Testis (tissue), 3 donors: ENCODE measurements around the gene TMEM14B. TPM values are rescaled to one million over a fixed set of nuclear protein-coding genes. Genes with fewer than 3 reads are reported as not detected.

Experiments used
- DNase-seq: peaks from one replicate; pipeline ENCODE4 v3.0.0-alpha.2; 2019
- H3K27ac ChIP-seq, 2 donors: fragments of 200-600 bp; sonication (generic); one replicate each; pipeline ENCODE4 v1.5.1; 2019
- H3K27me3 ChIP-seq: fragments of 200-600 bp; sonication (generic); one replicate; pipeline ENCODE4 v1.5.1; 2019
- H3K36me3 ChIP-seq: fragments of 200-600 bp; sonication (generic); one replicate; pipeline ENCODE4 v1.5.1; 2017; ENCODE audit warnings: low read depth; ENCODE audit errors: missing control alignments
- H3K4me1 ChIP-seq: fragments of 200-600 bp; sonication (generic); one replicate; pipeline ENCODE4 v1.5.1; 2019
- H3K4me3 ChIP-seq, 2 donors: fragments of 200-600 bp; sonication (generic); one replicate each; pipeline ENCODE4 v1.5.1; 2017 to 2019
- H3K9me3 ChIP-seq: fragments of 200-600 bp; sonication (generic); one replicate; pipeline ENCODE4 v1.5.1; 2017
- CTCF ChIP-seq, 3 experiments: fragments of 450-650 bp in 2 of 3; fragments of 200-600 bp in 1 of 3; sonication (generic) in 1 of 3; IDR thresholded peaks; one replicate each; pipeline ENCODE4 v1.5.1; 2016 to 2019; ENCODE audit warnings: antibody characterized with exemption in 3 of 3, mild to moderate bottlenecking in 2 of 3, moderate library complexity in 1 of 3
- POLR2A ChIP-seq: fragments of 450-650 bp; IDR thresholded peaks from one replicate; pipeline ENCODE4 v1.6.1; 2017; ENCODE audit warnings: antibody characterized with exemption, mild to moderate bottlenecking, moderate library complexity
- WGBS, 2 donors: methylation state at CpG; one replicate each; pipeline ENCODE4 v1.1.5; 2018; 5-methylcytosine and 5-hydroxymethylcytosine counted together
- intact Hi-C: fragments of 100-400 bp; cut with DNase I; formaldehyde crosslinking; loops from one replicate; pipeline ENCODE4 v1.15.1; 2023; ENCODE audit warnings: low total_unique reads
- polyA plus RNA-seq: library from polyadenylated mRNA; stranded (reverse); fragments of 350-450 nt; fragmentation: Illumina TruSeq; extraction: RNeasy Lipid Tissue Mini Kit (QIAGEN cat#74804); gene quantifications from one replicate; pipeline ENCODE4 v1.2.3, GENCODE V29; 2014; ENCODE audit warnings: low read depth, low replicate concordance; ENCODE audit not compliant: insufficient read depth
- total RNA-seq, 2 donors: library from RNA; depleted of rRNA; stranded (reverse); fragments of >200 nt; gene quantifications; one replicate each; pipeline ENCODE4 v1.2.3, GENCODE V29; 2016

Gene TMEM14B
- total and polyA plus RNA-seq, 3 donors from 2014 or later = 63.8 to 106 (median 91.7) TPM

DNA sequence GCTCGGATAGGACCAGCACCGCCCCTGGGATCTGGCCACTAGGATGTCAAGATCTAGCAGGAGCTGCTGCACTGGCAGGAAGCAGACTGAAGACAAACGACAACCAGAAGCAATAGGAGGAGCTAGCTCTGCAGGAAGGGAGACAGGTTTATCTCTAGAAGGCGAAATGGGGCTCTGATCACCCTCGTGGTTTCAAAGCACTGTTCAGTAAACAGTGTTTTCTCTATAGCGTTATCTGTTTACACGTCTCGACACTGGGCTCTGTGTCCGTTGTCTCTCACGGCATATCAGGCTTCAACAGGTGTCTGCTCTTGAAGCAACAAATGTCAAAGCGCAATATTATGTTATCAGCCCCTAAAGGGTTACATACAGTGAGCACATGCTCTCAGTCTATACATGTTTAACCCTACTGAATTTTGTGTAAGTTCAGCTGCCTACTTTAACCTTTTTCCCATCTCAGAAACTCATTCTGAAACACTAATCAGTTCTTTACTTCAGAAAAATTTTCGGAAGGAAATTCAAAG is 23.8 kb downstream of the TMEM14B start:
- TF ChIP-seq CTCF (IDR thresholded peaks at IDR 0.05) = no peak
- intact Hi-C loops = no loop called here
- Histone ChIP-seq H3K9me3 (no peaks in the 10 kb centered on the region), H3K4me1 (no peaks in the 10 kb centered on the region), H3K27me3 (no peaks in the 10 kb centered on the region), H3K4me3 (no peak overlapping the region), H3K27ac (no peak overlapping the region), H3K36me3 (no peaks in the 10 kb centered on the region)
- no peak for DNase-seq
- WGBS, 2 donors = 74% methylated on average over 12 of the region's 12 CpGs

GRCh38 chr6:10778230-10778629 is 30.6 kb downstream of the TMEM14B start:
- Histone ChIP-seq H3K27ac (no peak overlapping the region), H3K36me3 (no peaks in the 10 kb centered on the region), H3K4me3 (no peak overlapping the region), H3K9me3 (no peaks in the 10 kb centered on the region), H3K27me3 (no peaks in the 10 kb centered on the region), H3K4me1 (no peaks in the 10 kb centered on the region)
- no peak for DNase-seq
- intact Hi-C loops = no loop called here
- TF ChIP-seq POLR2A = no peak
- no peak for TF ChIP-seq CTCF (IDR thresholded peaks at IDR 0.05)
- whole genome bisulfite sequencing, 2 donors = 86 to 94% methylated on average over 3 of the region's 3 CpGs

- Histone ChIP-seq H3K4me1 (no peaks in the 10 kb centered on the region), H3K9me3 (no peaks in the 10 kb centered on the region), H3K27me3 (no peaks in the 10 kb centered on the region), H3K36me3 (no peaks in the 10 kb centered on the region), H3K4me3 (no peak overlapping the region), H3K27ac (no peak overlapping the region)
- 89 to 94% methylated on average over 8 of the region's 8 CpGs for WGBS, 2 donors
- TF ChIP-seq CTCF (IDR thresholded peaks at IDR 0.05) (no peak), POLR2A (no peak)
- intact Hi-C loops = no loop called here
- DNase-seq = no peak
These were observed 31.5 kb downstream of the TMEM14B start for GRCh38 chr6:10779076-10779475.

- H3K4me3 ChIP-seq = no peak overlapping the region
- 95 to 97% methylated on average over 5 of the region's 5 CpGs for whole genome bisulfite sequencing, 2 donors
- intact Hi-C loops = no loop called here
- H3K27me3 ChIP-seq = no peaks in the 10 kb centered on the region
- no peaks in the 10 kb centered on the region for H3K9me3 ChIP-seq
- no peaks in the 10 kb centered on the region for H3K4me1 ChIP-seq
- H3K27ac ChIP-seq = no peak overlapping the region
- no peak for TF ChIP-seq CTCF (IDR thresholded peaks at IDR 0.05)
- no peak for TF ChIP-seq POLR2A
- H3K36me3 ChIP-seq = no peaks in the 10 kb centered on the region
- DNase-seq = no peak
These were observed 44.1 kb downstream of the TMEM14B start for GRCh38 chr6:10791673-10792072.

DNA sequence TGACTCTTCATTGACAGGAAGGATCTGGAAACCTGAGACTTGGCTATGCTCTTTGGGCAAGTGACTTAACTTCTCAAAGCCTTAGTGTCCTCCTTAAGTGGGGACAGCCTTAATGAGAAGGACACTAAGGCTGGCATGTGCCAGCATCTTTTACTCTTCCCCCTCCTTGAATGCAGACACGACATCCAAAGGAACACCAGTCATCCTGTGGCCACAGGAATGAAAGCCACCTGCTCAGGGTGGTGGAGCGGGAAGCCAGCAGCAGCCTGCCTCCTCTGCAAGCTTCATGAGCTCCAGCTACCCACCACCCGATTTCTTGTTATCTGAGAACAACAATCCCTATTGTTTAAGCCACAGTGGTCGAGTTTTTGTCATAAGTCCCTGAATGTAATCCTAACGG is 44.5 kb downstream of the TMEM14B start:
- Histone ChIP-seq H3K36me3 (no peaks in the 10 kb centered on the region), H3K27ac (no peak overlapping the region), H3K27me3 (no peaks in the 10 kb centered on the region), H3K4me3 (no peak overlapping the region), H3K4me1 (no peaks in the 10 kb centered on the region), H3K9me3 (no peaks in the 10 kb centered on the region)
- no peak for DNase-seq
- WGBS, 2 donors = 81 to 92% methylated on average over 5 of the region's 5 CpGs
- TF ChIP-seq POLR2A = no peak
- no peak for TF ChIP-seq CTCF (IDR thresholded peaks at IDR 0.05)
- intact Hi-C loops = no loop called here
